GM10266 (cell line): ENCODE data around the gene FDXACB1.
"Not testable (repeated sequence)": the region's sequence is repeated elsewhere in the genome, so short reads cannot be mapped to it uniquely, and the experiment has no call there.

Experiments
- DNase-seq: peaks from one replicate; pipeline ENCODE4 v3.0.0; 2012; ENCODE audit errors: extremely low spot score
- CTCF ChIP-seq: IDR thresholded peaks from 2 replicates; pipeline ENCODE4 v1.5.1; 2012; ENCODE audit warnings: mild to moderate bottlenecking, low read depth; ENCODE audit not compliant: control insufficient read depth, insufficient read depth; ENCODE audit errors: missing control alignments

The FDXACB1 gene

GRCh38 chr11:111906680-111907079, 27.7 kb upstream of the FDXACB1 start:
- TF ChIP-seq CTCF: no peak
- no peak for DNase-seq

- no peak for TF ChIP-seq CTCF
- DNase-seq: no peak
Measured at GRCh38 chr11:111905411-111905810, 26.4 kb upstream of the FDXACB1 start.

DNA sequence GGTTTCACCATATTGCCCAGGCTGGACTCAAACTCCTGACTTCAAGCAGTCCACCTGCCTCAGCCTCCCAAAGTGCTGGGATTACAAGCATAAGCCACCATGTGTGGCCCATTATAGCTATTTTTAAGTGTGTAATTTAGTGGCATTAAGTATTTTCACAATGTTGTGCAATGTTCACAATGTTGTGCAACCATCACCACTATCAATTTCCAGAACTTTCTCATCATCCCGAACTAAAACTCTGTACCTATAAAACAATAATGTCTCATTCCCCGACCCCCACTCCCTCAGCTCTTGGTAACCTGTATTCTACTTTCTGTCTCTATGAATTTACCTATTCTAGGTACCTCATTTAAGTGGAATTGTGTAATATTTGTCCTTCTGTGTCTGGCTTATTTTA, 7.9 kb upstream of the FDXACB1 start:
- no peak for DNase-seq
- TF ChIP-seq CTCF: no peak

- no peak for TF ChIP-seq CTCF
- no peak for DNase-seq
Measured at GRCh38 chr11:111886032-111886431, 7.1 kb upstream of the FDXACB1 start.

DNA sequence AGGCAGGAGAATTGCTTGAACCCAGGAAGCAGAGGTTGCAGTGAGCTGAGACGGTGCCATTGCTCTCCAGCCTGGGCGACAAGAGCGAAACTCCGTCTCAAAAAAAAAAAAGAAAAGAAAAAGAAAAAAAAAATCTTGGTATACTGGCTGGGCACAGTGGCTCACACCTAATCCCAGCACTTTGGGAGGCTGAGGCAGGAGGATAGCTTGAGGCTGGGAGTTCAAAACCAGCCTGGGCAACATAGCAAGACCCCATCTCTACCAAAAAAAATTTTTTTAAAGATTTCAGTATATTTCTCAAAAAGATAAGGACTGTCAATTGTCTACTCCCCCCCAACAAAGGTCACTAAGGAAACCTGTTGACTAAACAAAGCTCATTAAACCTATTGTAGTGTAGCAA, 6.1 kb upstream of the FDXACB1 start:
- DNase-seq: not testable (repeated sequence)

- no peak for TF ChIP-seq CTCF
- DNase-seq: no peak
Measured at GRCh38 chr11:111882202-111882601, 3.2 kb upstream of the FDXACB1 start.

- no peak for DNase-seq
- TF ChIP-seq CTCF: no peak
Measured at GRCh38 chr11:111879637-111879960, 634 bp upstream of the FDXACB1 start.

GRCh38 chr11:111878385-111878848, 548 bp downstream of the FDXACB1 start:
- TF ChIP-seq CTCF: no peak
- no peak for DNase-seq
